ENCODE measurements around the gene PEPD. TPM values are rescaled to one million over a fixed set of nuclear protein-coding genes. Genes with fewer than 3 reads are reported as not detected.

Gene PEPD
- total RNA-seq, 1 experiment from 2014 or later = 40.5 TPM

DNA sequence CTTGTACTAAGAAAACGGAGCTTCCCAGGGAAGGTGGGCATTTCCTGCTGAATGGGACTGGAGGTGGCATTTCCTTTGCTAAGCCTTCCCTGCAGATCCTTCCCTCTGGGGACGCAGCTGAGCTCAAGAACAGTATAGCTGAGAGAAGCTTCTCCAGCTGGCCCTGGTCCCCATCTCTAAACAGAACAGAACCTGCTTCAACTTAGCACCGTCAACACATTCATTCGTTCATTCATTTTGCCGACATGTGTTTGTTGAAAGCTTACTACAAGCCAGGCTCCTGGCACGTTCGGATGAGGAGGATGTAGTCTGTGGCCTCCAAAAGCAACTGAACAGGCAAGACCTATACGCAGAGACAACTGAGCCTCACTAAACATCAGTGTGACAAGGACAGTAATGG, 36.6 kb upstream of the PEPD start:
- Histone ChIP-seq H3K27me3 (ENCODE audit: insufficient read depth, low read length) (peaks cover 12% of the 10 kb centered on the region; the same call in 1 of the 2 replicates), H3K36me3 (ENCODE audit: control insufficient read depth in 1 of 2, insufficient read depth in 2 of 2, low read length in 2 of 2) (no peaks in the 10 kb centered on the region), H3K27ac (ENCODE audit: low read depth, low read length) (no peak overlapping the region), H3K9ac (ENCODE audit: low read length) (no peak overlapping the region), H3K9me3 (ENCODE audit: control insufficient read depth in 1 of 2, insufficient read depth in 1 of 2, low read depth in 1 of 2, low read length in 2 of 2) (no peaks in the 10 kb centered on the region), H4K20me1 (ENCODE audit: insufficient read depth) (no peaks in the 10 kb centered on the region), H3K4me1 (ENCODE audit: control insufficient read depth in 1 of 2, insufficient read depth in 2 of 2, low read length in 2 of 2) (no peaks in the 10 kb centered on the region), H3K9me2 (ENCODE audit: insufficient read depth) (no peaks in the 10 kb centered on the region), H3K4me2 (ENCODE audit: low read length) (no peak overlapping the region), H2AFZ (ENCODE audit: low read depth, low read length, poor library complexity, severe bottlenecking) (no peak overlapping the region), H3K4me3 (replicated peaks in 1 of 2; ENCODE audit: low read depth in 1 of 2, low read length in 2 of 2) (no peak overlapping the region), H3K79me2 (ENCODE audit: insufficient read depth, low read length) (no peaks in the 10 kb centered on the region)
- POLR2A ChIA-PET = no interaction called here
- CTCF ChIA-PET = no interaction called here
- ATAC-seq = no peak
- intact Hi-C loops (cut with micrococcal nuclease) = no loop called here
- RAD21 ChIA-PET (ENCODE audit: low non-redundant PET in 1 of 2, low total read pairs in 2 of 2, uncharacterized antibody in 2 of 2, unreplicated experiment in 2 of 2) = no interaction called here
- TF ChIP-seq SP1 (IDR thresholded peaks at IDR 0.05; ENCODE audit: low read depth) (no peak), EZH2phosphoT487 (IDR thresholded peaks at IDR 0.05; ENCODE audit: borderline replicate concordance) (no peak), EZH2 (IDR thresholded peaks at IDR 0.05) (no peak), YY1 (IDR thresholded peaks at IDR 0.05; ENCODE audit: extremely low read depth, insufficient replicate concordance, low read depth, low read length) (no peak), POLR2AphosphoS5 (IDR thresholded peaks at IDR 0.05; ENCODE audit: low read depth, low read length) (no peak), CEBPB (IDR thresholded peaks at IDR 0.05; ENCODE audit: low read depth) (no peak), SIN3A (IDR thresholded peaks at IDR 0.05; ENCODE audit: low read depth) (no peak), TCF7L2 (IDR thresholded peaks at IDR 0.05; ENCODE audit: borderline replicate concordance, extremely low read depth, insufficient read depth, insufficient read length) (no peak), FOSL1 (IDR thresholded peaks at IDR 0.05; ENCODE audit: low read depth) (no peak), ELF1 (IDR thresholded peaks at IDR 0.05; ENCODE audit: borderline replicate concordance, low read depth) (no peak), POLR2A (IDR thresholded peaks at IDR 0.05; ENCODE audit: borderline replicate concordance, extremely low read depth, insufficient read depth, insufficient read length) (no peak), ZFX (IDR thresholded peaks at IDR 0.05) (no peak), ZNF274 (IDR thresholded peaks at IDR 0.05; ENCODE audit: low read depth, low read length) (no peak), RAD21 (IDR thresholded peaks at IDR 0.05; ENCODE audit: low read depth) (no peak), SRF (IDR thresholded peaks at IDR 0.05; ENCODE audit: low read depth) (no peak), JUND (IDR thresholded peaks at IDR 0.05) (no peak)
- TF ChIP-seq, protein P1, sequence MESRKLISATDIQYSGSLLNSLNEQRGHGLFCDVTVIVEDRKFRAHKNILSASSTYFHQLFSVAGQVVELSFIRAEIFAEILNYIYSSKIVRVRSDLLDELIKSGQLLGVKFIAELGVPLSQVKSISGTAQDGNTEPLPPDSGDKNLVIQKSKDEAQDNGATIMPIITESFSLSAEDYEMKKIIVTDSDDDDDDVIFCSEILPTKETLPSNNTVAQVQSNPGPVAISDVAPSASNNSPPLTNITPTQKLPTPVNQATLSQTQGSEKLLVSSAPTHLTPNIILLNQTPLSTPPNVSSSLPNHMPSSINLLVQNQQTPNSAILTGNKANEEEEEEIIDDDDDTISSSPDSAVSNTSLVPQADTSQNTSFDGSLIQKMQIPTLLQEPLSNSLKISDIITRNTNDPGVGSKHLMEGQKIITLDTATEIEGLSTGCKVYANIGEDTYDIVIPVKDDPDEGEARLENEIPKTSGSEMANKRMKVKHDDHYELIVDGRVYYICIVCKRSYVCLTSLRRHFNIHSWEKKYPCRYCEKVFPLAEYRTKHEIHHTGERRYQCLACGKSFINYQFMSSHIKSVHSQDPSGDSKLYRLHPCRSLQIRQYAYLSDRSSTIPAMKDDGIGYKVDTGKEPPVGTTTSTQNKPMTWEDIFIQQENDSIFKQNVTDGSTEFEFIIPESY (IDR thresholded peaks at IDR 0.05; ENCODE audit: extremely low read depth, insufficient replicate concordance, low read length) = no peak
- TF ChIP-seq, protein P2, sequence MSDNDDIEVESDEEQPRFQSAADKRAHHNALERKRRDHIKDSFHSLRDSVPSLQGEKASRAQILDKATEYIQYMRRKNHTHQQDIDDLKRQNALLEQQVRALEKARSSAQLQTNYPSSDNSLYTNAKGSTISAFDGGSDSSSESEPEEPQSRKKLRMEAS (IDR thresholded peaks at IDR 0.05) = no peak
- TF ChIP-seq, protein P3, sequence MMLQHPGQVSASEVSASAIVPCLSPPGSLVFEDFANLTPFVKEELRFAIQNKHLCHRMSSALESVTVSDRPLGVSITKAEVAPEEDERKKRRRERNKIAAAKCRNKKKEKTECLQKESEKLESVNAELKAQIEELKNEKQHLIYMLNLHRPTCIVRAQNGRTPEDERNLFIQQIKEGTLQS (IDR thresholded peaks at IDR 0.05) = no peak
- TF ChIP-seq, protein P4, sequence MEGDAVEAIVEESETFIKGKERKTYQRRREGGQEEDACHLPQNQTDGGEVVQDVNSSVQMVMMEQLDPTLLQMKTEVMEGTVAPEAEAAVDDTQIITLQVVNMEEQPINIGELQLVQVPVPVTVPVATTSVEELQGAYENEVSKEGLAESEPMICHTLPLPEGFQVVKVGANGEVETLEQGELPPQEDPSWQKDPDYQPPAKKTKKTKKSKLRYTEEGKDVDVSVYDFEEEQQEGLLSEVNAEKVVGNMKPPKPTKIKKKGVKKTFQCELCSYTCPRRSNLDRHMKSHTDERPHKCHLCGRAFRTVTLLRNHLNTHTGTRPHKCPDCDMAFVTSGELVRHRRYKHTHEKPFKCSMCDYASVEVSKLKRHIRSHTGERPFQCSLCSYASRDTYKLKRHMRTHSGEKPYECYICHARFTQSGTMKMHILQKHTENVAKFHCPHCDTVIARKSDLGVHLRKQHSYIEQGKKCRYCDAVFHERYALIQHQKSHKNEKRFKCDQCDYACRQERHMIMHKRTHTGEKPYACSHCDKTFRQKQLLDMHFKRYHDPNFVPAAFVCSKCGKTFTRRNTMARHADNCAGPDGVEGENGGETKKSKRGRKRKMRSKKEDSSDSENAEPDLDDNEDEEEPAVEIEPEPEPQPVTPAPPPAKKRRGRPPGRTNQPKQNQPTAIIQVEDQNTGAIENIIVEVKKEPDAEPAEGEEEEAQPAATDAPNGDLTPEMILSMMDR (IDR thresholded peaks at IDR 0.05 in 2 of 3, conservative IDR thresholded peaks at IDR 0.05 in 1 of 3; ENCODE audit: borderline replicate concordance in 1 of 3, insufficient read depth in 1 of 3, low read depth in 2 of 3, low read length in 2 of 3) = no peak
- BruUV-seq (replicated peaks) = no TSS peak
- DNase-seq (ENCODE audit: low read depth, low spot score) = no peak

Measured in HCT116 (cell line).